ENCODE measurements around the gene GSTM3.
"Not testable (repeated sequence)": the region's sequence is repeated elsewhere in the genome, so short reads cannot be mapped to it uniquely, and the experiment has no call there.

GSTM3 gene

GRCh38 chr1:109773900-109774485 lies 33.2 kb upstream of the GSTM3 start:
- no peak for DNase-seq

- peak; percentile 58 for DNase-seq
Observed at GRCh38 chr1:109773203-109773899, 32.5 kb upstream of the GSTM3 start.

GRCh38 chr1:109772658-109773202 lies 31.9 kb upstream of the GSTM3 start:
- no peak for DNase-seq

GRCh38 chr1:109771712-109772657 lies 31.1 kb upstream of the GSTM3 start:
- no peak for DNase-seq

- no peak for DNase-seq
Observed at GRCh38 chr1:109770331-109771095, 29.7 kb upstream of the GSTM3 start.

GRCh38 chr1:109769330-109770078 lies 28.7 kb upstream of the GSTM3 start:
- no peak for DNase-seq

- no peak for DNase-seq
Observed at GRCh38 chr1:109768820-109769219, 28.0 kb upstream of the GSTM3 start.

GRCh38 chr1:109768335-109768650 lies 27.5 kb upstream of the GSTM3 start:
- DNase-seq, result no peak

GRCh38 chr1:109767637-109768334 lies 26.9 kb upstream of the GSTM3 start:
- DNase-seq, result no peak

GRCh38 chr1:109766991-109767636 lies 26.3 kb upstream of the GSTM3 start:
- DNase-seq, result not testable (repeated sequence)

GRCh38 chr1:109765896-109766615 lies 25.2 kb upstream of the GSTM3 start:
- DNase-seq, result no peak

GRCh38 chr1:109765483-109765815 lies 24.6 kb upstream of the GSTM3 start:
- no peak for DNase-seq

- DNase-seq, result no peak
Observed at GRCh38 chr1:109764561-109765482, 24.0 kb upstream of the GSTM3 start.

- DNase-seq, result no peak
Observed at GRCh38 chr1:109763646-109764415, 23.0 kb upstream of the GSTM3 start, which contains the start of gene EPS8L3. Gene EPS8L3, minus strand, starts transcription at chr1:109763923. Its CDS starts 2,174 bp downstream, at chr1:109761749.

GRCh38 chr1:109762821-109763645 lies 22.2 kb upstream of the GSTM3 start:
- DNase-seq, result no peak

- DNase-seq, result no peak
Observed at GRCh38 chr1:109762039-109762585, 21.3 kb upstream of the GSTM3 start.
